Right lobe of liver (tissue), 4 donors: ENCODE results near the gene ATP13A3.

Experiments
- CTCF ChIP-seq, 4 donors: fragments of 200-600 bp in 3 of 4; fragments of 450-650 bp in 1 of 4; IDR thresholded peaks; one replicate each; pipeline versions ENCODE4 v1.5.1 to v1.8.0; 2016 to 2022; ENCODE audit warnings: antibody characterized with exemption in 4 of 4, mild to moderate bottlenecking in 2 of 4
- POLR2A ChIP-seq: fragments of 450-650 bp; IDR thresholded peaks from one replicate; pipeline ENCODE4 v1.6.1; 2017; ENCODE audit warnings: antibody characterized with exemption, mild to moderate bottlenecking
- donor health status: DM: no; HTN: no; CAD: no.
- donor health status: DM: no; HTN: no; CAD: no.
- donor health status: DM: no; HTN: yes; CAD: no.

GRCh38 chr3:194492001-194492400 lies 5.2 kb upstream of the ATP13A3 start:
- no peak for TF ChIP-seq CTCF (IDR thresholded peaks at IDR 0.05)
- TF ChIP-seq POLR2A, result no peak
